Ramos (cell line): Measurements from ENCODE around the gene CAMK2N1.
"Not testable (repeated sequence)": the region's sequence is repeated elsewhere in the genome, so short reads cannot be mapped to it uniquely, and the experiment has no call there.

Source experiments
- in situ Hi-C: fragments of 300-500 bp; cut with MboI; formaldehyde crosslinking; loops from one replicate; pipeline ENCODE4 v1.14.3; 2022; ENCODE audit warnings: low sequenced_read_pairs; ENCODE audit not compliant: unreplicated experiment

CAMK2N1 gene

GRCh38 chr1:20485527-20486456 lies at the start of gene CAMK2N1:
Gene CAMK2N1 (minus strand): TSS chr1:20486210. CDS start chr1:20485379, 831 bp downstream.
- in situ Hi-C loops = loop anchor here (25.0 kb wide), 1 partner anchor 573 kb away; the partner anchor contains the start of gene PLA2G2E

GRCh38 chr1:20534659-20535417 lies 48.8 kb upstream of the CAMK2N1 start:
- in situ Hi-C loops = no loop called here

- in situ Hi-C loops = no loop called here
These were observed 47.6 kb upstream of the CAMK2N1 start for GRCh38 chr1:20533635-20534034.

GRCh38 chr1:20530901-20531300 lies 44.9 kb upstream of the CAMK2N1 start:
- in situ Hi-C loops = no loop called here

GRCh38 chr1:20530306-20530705 lies 44.3 kb upstream of the CAMK2N1 start:
- in situ Hi-C loops = no loop called here

- in situ Hi-C loops = loop anchor here (5.0 kb wide), 1 partner anchor 109 kb away; no protein-coding TSS in a partner anchor
These were observed 42.2 kb upstream of the CAMK2N1 start for GRCh38 chr1:20528221-20528620.

- in situ Hi-C loops = loop anchor here (5.0 kb wide), 1 partner anchor 111 kb away; no protein-coding TSS in a partner anchor
These were observed 40.3 kb upstream of the CAMK2N1 start for GRCh38 chr1:20526267-20526666.

GRCh38 chr1:20521960-20522861 lies 36.2 kb upstream of the CAMK2N1 start:
- in situ Hi-C loops = no loop called here

- in situ Hi-C loops = not testable (repeated sequence)
These were observed 33.7 kb upstream of the CAMK2N1 start for GRCh38 chr1:20519609-20520262.

- in situ Hi-C loops = no loop called here
These were observed 25.8 kb upstream of the CAMK2N1 start for GRCh38 chr1:20511518-20512428.

- in situ Hi-C loops = no loop called here
These were observed 22.4 kb upstream of the CAMK2N1 start for GRCh38 chr1:20508411-20508771.

GRCh38 chr1:20507564-20508410 lies 21.8 kb upstream of the CAMK2N1 start, which contains the start of gene MUL1:
Gene MUL1 (minus strand): TSS chr1:20508151. CDS start chr1:20508024, 127 bp downstream.
- in situ Hi-C loops = no loop called here

- in situ Hi-C loops = no loop called here
These were observed 21.2 kb upstream of the CAMK2N1 start for GRCh38 chr1:20507248-20507563.

GRCh38 chr1:20505488-20505887 lies 19.5 kb upstream of the CAMK2N1 start:
- in situ Hi-C loops = no loop called here

- in situ Hi-C loops = no loop called here
These were observed 14.7 kb upstream of the CAMK2N1 start for GRCh38 chr1:20500716-20501115.

- in situ Hi-C loops = loop anchor here (25.0 kb wide), 1 partner anchor 587 kb away; the partner anchor contains the start of gene PLA2G2E
These were observed 13.7 kb upstream of the CAMK2N1 start for GRCh38 chr1:20499718-20500117.

- in situ Hi-C loops = loop anchor here (25.0 kb wide), 1 partner anchor 587 kb away; the partner anchor contains the start of gene PLA2G2E
These were observed 13.1 kb upstream of the CAMK2N1 start for GRCh38 chr1:20499105-20499504.
